ENCODE data around the gene NPDC1.
"Not testable (repeated sequence)": the region's sequence is repeated elsewhere in the genome, so short reads cannot be mapped to it uniquely, and the experiment has no call there.

DNA sequence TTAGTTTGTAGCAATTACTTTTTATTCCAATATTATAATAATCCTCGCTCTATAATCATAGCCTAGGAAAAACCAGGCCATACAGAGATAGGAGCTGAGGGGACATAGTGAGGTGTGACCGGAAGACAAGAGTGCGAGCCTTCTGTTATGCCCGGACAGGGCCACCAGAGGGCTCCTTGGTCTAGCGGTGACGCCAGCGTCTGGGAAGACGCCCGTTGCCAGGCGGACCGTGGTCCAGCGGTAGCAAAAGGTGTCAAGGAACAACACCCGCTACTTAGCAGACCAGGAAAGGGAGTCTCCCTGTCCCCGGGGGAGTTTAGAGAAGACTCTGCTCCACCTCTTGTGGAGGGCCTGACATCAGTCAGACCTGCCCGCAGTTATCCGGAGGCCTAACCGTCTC, 41.7 kb downstream of the NPDC1 start:
- TF ChIP-seq, protein P1, sequence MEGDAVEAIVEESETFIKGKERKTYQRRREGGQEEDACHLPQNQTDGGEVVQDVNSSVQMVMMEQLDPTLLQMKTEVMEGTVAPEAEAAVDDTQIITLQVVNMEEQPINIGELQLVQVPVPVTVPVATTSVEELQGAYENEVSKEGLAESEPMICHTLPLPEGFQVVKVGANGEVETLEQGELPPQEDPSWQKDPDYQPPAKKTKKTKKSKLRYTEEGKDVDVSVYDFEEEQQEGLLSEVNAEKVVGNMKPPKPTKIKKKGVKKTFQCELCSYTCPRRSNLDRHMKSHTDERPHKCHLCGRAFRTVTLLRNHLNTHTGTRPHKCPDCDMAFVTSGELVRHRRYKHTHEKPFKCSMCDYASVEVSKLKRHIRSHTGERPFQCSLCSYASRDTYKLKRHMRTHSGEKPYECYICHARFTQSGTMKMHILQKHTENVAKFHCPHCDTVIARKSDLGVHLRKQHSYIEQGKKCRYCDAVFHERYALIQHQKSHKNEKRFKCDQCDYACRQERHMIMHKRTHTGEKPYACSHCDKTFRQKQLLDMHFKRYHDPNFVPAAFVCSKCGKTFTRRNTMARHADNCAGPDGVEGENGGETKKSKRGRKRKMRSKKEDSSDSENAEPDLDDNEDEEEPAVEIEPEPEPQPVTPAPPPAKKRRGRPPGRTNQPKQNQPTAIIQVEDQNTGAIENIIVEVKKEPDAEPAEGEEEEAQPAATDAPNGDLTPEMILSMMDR (conservative IDR thresholded peaks at IDR 0.05; ENCODE audit: low read depth, low read length), result not testable (repeated sequence)
- not testable (repeated sequence) for TF ChIP-seq EZH2phosphoT487 (IDR thresholded peaks at IDR 0.05; ENCODE audit: borderline replicate concordance, low read length); EZH2 (IDR thresholded peaks at IDR 0.05; ENCODE audit: low read length, unreplicated experiment)
